ENCODE measurements around the gene C13orf42. TPM values are rescaled to one million over a fixed set of nuclear protein-coding genes. Genes with fewer than 3 reads are reported as not detected.
"Not testable (repeated sequence)": the region's sequence is repeated elsewhere in the genome, so short reads cannot be mapped to it uniquely, and the experiment has no call there.

C13orf42 gene
- total RNA-seq, 1 donor from 2014 or later, result not detected

DNA sequence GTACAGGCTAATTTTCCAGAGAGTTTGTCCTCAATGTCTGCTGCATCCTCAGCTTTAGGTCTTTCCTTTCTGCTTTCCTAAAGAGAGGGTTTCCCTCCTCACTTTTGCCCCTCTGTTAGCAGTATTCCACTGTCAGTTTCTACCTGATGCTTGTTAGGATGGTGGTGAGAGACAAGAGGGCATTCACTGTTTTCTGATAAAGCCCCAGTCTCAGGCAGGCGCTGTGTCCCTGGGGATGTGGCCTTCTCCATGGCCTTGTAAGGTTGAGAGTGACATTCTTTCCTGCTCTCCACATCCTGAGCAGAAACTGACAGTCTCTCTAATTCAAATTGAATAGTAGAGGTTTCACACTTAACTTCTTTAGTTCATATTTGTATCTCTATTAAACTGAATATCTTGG, 14.9 kb downstream of the C13orf42 start:
- Histone ChIP-seq H3K9me3 (no peaks in the 10 kb centered on the region), H3K27me3 (no peaks in the 10 kb centered on the region), H3K27ac (no peak overlapping the region), H3K4me3 (no peak overlapping the region), H3K36me3 (no peaks in the 10 kb centered on the region), H3K4me1 (no peaks in the 10 kb centered on the region)
- DNase-seq (ENCODE audit: low spot score in 2 of 2), result no peak
- intact Hi-C loops (cut with DNase I), result no loop called here
- TF ChIP-seq, protein P1, sequence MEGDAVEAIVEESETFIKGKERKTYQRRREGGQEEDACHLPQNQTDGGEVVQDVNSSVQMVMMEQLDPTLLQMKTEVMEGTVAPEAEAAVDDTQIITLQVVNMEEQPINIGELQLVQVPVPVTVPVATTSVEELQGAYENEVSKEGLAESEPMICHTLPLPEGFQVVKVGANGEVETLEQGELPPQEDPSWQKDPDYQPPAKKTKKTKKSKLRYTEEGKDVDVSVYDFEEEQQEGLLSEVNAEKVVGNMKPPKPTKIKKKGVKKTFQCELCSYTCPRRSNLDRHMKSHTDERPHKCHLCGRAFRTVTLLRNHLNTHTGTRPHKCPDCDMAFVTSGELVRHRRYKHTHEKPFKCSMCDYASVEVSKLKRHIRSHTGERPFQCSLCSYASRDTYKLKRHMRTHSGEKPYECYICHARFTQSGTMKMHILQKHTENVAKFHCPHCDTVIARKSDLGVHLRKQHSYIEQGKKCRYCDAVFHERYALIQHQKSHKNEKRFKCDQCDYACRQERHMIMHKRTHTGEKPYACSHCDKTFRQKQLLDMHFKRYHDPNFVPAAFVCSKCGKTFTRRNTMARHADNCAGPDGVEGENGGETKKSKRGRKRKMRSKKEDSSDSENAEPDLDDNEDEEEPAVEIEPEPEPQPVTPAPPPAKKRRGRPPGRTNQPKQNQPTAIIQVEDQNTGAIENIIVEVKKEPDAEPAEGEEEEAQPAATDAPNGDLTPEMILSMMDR (IDR thresholded peaks at IDR 0.05), result no peak

DNA sequence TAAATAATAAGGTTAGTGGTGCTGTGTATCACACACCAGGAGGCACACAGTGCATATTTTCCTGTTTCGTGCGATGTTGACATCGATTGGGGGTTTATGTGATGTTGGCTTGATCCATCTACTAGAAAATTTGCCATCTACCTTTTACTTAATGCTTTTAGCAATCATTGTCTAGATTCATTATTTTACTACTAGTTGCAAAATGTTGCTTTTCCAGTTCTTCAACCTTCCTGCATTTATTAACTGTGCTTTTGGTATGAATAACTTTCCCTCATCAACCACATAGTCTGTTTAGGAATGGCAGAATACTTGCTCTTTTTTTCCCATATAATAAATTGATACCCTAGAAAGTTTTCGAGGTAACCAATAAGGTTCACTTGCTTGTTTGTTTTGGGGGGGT, 17.5 kb downstream of the C13orf42 start:
- Histone ChIP-seq H3K36me3 (no peaks in the 10 kb centered on the region), H3K9me3 (no peaks in the 10 kb centered on the region), H3K27me3 (no peaks in the 10 kb centered on the region), H3K4me1 (no peaks in the 10 kb centered on the region), H3K27ac (no peak overlapping the region), H3K4me3 (no peak overlapping the region)
- DNase-seq (ENCODE audit: low spot score in 2 of 2), result no peak
- intact Hi-C loops (cut with DNase I), result no loop called here
- TF ChIP-seq, protein P1 (IDR thresholded peaks at IDR 0.05), result no peak

DNA sequence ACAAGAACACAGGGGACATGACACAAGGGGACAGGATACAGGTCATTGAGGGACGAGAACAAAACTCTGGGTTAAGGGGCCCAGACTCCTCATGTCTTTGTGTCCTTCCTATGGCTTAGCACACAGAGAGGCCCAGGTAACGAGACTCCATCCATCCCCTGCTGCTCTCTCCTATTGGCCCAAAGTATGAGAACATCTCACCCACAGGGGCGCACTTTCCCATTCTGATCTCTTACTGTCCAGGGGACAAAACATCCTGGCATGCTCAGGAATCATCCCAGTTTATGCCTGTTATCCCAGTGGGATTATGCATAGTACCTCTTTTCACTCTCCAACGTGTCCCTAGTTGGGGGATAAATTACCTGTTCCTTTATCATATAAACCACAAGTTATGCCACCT, 19.2 kb downstream of the C13orf42 start:
- Histone ChIP-seq H3K27ac (no peak overlapping the region), H3K27me3 (no peaks in the 10 kb centered on the region), H3K4me3 (no peak overlapping the region), H3K9me3 (no peaks in the 10 kb centered on the region), H3K4me1 (no peaks in the 10 kb centered on the region), H3K36me3 (no peaks in the 10 kb centered on the region)
- TF ChIP-seq, protein P1 (IDR thresholded peaks at IDR 0.05), result no peak
- intact Hi-C loops (cut with DNase I), result no loop called here
- no peak for DNase-seq (ENCODE audit: low spot score in 2 of 2)

DNA sequence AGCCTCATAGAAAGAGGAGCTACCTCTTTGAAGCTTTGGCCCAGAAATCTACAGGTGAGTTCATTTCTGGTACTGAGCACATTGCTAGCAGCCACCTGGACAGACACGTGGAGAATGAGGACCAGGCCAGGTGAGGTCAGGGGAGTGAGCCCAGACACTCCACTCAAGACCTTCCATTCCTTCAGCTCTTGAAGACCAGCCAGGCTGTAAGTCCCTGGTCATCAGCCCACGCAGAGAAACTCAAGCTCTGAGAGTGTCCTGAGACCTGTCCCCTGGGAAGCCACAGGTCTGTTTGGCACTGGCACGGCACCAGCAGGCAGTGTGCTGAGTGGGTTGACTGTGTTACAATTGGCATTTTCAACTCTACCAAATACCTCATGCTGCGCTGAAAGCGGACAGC, 27.4 kb downstream of the C13orf42 start:
- intact Hi-C loops (cut with DNase I), result no loop called here
- no peak overlapping the region for H3K4me3 ChIP-seq
- TF ChIP-seq, protein P1 (IDR thresholded peaks at IDR 0.05), result no peak
- H3K27ac ChIP-seq, result no peak overlapping the region
- H3K4me1 ChIP-seq, result no peaks in the 10 kb centered on the region
- H3K9me3 ChIP-seq, result no peaks in the 10 kb centered on the region
- H3K27me3 ChIP-seq, result no peaks in the 10 kb centered on the region
- no peak for DNase-seq (ENCODE audit: low spot score in 2 of 2)
- H3K36me3 ChIP-seq, result no peaks in the 10 kb centered on the region

DNA sequence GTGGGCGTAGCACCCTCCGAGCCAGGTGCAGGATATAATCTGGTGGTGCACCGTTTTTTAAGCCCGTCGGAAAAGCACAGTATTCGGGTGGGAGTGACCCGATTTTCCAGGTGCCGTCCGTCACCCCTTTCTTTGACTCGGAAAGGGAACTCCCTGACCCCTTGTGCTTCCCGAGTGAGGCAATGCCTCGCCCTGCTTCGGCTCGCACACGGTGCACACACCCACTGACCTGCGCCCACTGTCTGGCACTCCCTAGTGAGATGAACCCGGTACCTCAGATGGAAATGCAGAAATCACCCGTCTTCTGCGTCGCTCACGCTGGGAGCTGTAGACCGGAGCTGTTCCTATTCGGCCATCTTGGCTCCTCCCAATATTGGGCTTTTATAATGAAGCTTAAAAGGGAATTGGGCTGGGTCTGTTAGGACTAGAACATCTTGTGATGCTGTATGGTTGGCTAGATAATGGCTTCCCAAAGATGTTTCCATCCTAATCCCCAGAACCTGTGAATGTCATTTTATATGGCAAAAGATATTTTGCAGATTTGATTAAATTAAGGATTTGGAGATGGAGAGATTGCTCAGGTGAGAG, 30.5 kb downstream of the C13orf42 start:
- H3K36me3 ChIP-seq; H3K4me3 ChIP-seq; intact Hi-C loops (cut with DNase I); H3K27me3 ChIP-seq; H3K4me1 ChIP-seq; H3K27ac ChIP-seq; H3K9me3 ChIP-seq; DNase-seq (ENCODE audit: low spot score in 2 of 2): not testable (repeated sequence)

DNA sequence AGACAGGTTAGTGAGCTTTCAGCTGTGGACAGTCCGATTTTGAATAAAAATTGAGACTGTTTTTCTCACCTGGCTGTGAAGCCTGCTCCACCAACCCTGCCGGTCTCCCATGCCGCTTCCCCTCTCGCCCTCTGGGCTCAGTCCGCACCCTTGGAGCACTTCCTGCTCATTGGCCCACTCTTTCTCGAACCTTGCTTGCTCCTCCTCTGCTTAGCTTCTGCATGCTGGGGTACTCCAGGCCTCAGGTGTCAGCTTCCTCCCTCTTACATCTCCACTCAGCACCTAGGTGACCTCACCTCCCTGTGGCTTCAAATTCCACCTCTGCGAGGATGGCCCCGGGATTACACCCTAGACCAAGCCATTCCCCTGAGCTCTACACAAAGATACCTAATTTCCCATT, 39.6 kb downstream of the C13orf42 start:
- no peak for DNase-seq (ENCODE audit: low spot score in 2 of 2)
- TF ChIP-seq, protein P1 (IDR thresholded peaks at IDR 0.05), result no peak
- Histone ChIP-seq H3K36me3 (no peaks in the 10 kb centered on the region), H3K4me3 (no peak overlapping the region), H3K27me3 (no peaks in the 10 kb centered on the region), H3K4me1 (no peaks in the 10 kb centered on the region), H3K9me3 (no peaks in the 10 kb centered on the region), H3K27ac (no peak overlapping the region)
- intact Hi-C loops (cut with DNase I), result no loop called here

All from ascending aorta (tissue), 2 donors.